Measurements from ENCODE around the gene ATE1. TPM values are rescaled to one million over a fixed set of nuclear protein-coding genes. Genes with fewer than 3 reads are reported as not detected.
"Not testable (repeated sequence)": the region's sequence is repeated elsewhere in the genome, so short reads cannot be mapped to it uniquely, and the experiment has no call there.

Gene ATE1
- total RNA-seq, 2 donors from 2014 or later, result 25.6 to 32.4 TPM

DNA sequence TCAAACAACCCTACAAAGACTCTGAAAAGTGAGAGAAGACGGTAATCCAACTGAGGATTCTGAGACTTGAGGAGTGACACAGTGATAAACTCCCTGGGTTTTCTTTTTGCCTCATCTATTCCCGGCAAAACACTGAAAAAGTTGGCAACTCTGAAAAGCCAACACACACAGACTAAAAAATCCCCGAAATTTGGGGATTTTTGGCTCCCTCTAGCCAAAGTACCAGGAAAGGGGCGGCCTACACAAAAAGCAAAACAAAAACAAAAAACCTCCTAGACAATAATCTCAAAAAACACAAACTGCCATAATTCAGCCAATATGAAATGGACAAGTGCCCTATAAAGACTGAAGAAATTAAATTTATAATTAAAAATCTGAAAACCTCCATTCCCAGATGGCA lies 161.4 kb downstream of the ATE1 start:
- DNase-seq (ENCODE audit: low spot score), result no peak
- intact Hi-C loops (cut with DNase I), result no loop called here

DNA sequence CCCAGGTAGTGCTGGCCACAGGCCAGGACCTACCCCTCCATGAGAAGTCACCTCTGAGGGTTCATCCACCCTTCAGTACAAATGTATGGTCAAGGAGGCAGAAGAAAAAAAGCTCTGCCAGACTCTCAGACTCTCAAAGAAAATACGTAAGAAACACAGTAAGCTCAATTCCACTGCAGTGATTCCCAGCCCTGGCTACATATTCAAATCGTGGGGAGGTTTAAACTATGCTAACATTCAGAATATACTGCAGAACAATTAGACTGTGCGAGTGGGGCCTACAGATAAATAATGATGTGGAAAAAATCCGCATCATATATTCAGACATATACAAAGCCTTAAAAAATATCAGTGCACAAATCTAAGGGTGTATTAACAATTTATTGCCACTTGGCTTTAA lies 162.6 kb downstream of the ATE1 start:
- intact Hi-C loops (cut with DNase I), result no loop called here
- no peak for DNase-seq (ENCODE audit: low spot score)

DNA sequence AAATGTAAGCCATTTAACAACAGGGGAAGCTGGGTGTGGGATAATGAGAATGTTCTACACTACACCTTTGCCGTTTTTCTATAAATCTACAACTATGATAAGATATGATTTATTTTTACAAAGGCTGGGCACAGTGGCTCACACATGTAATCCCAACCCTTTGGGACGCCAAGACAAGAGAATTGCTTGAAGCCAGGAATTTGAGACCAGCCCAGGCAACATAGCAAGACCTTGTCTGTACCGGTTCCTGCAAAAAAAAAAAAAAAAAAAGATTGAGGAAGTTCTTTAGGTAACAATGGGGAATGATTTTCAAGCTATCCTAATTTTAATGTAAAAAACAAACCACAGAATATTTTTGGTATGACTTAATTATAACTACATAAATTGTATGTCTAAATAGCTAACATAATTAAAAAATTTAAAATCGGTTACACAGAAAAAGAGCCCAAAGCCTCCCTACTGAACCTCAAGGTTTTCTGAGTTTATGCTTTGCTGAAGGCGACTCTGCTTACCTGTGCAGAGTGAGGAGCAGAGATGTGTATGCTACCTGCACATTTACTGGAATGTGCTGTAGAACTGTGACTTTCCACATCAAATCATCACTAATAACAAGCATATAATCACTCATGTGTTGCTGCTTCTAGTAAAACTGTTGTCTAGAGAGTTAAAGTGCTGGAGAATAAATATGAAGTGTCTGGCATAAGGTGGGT lies 163.4 kb downstream of the ATE1 start:
- intact Hi-C loops (cut with DNase I), result no loop called here
- DNase-seq (ENCODE audit: low spot score), result no peak

DNA sequence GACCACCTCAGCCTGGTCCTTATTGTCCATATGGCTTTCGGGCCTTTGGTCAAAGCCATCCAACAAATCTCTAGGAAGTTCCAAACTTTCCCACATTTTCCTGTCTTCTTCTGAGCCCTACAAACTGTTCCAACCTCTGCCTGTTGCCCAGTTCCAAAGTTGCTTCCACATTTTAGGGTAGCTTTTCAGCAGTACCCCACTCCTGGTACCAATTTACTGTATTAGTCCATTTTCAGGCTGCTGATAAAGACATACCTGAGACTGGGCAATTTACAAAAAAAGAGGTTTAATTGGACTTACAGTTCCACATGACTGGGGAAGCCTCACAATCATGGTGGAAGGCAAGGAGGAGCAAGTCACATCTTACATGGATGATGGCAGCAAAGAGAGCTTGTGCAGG lies 170.6 kb downstream of the ATE1 start:
- intact Hi-C loops (cut with DNase I); DNase-seq (ENCODE audit: low spot score): not testable (repeated sequence)

DNA sequence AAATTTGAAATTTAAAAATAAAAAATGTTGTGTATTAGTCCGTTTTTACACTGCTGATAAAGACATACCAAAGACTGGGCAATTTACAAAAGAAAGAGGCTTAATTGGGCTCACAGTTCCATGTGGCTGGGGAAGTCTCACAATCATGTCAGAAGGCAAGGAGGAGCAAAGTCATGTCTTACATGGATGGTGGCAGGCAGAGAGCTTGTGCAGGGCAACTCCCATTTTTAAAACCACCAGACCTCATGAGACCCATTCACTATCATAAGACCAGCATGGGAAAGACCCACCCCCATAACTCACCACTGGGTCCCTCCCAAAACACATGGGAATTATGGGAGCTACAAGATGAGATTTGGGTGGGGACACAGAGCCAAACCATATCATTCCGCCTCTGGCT lies 172.3 kb downstream of the ATE1 start:
- DNase-seq (ENCODE audit: low spot score); intact Hi-C loops (cut with DNase I): not testable (repeated sequence)

DNA sequence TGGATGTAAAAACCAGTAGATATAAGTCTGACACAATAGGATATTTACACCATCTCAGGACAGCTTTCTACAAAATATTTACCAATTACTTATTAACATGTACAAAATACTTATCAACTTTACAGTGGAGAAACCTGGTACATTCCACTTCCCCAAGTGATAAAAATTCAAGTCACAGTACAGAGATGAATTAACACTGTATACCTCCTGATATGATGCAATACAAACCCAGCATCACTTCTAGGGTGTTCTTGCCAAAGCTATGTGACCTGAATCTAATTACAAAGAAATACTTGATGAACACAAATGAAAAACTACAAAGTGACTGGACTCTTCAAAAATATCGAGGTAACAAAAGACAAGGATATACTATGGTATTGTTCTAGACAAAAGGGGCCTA lies 173.2 kb downstream of the ATE1 start:
- intact Hi-C loops (cut with DNase I), result no loop called here
- no peak for DNase-seq (ENCODE audit: low spot score)

DNA sequence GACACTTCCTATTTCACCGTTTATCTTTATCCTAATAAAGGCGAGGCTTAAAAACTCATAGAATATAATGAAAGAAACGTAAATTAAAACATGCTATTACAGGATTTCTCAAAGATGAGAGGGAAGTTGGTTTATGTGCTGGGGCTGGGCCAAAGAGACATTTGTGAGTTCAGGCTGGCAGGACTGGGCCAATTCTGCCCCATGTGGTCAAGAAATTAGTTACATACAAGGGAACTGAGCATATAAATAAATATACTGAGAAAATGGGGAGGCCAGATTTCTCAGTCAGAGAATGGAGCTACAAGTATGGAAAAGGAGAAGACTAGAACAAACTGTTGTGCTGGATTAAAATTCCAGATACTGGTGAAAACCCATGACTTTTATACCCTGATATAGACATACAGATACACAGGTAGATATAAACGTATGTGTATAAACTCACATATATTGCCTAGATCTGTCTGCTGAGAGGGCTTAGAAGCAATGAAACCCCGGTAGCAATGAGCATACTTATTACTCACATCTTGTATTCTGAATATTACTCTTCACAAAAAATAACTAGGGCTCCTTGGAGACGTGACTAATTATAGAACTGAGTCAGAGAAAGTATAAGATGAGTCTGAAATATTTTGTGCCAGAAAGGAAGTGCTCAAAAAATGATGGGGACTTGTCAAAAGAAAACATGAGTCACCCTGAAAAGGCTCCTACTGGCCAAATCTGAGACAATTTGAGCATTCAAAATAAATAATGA lies 173.9 kb downstream of the ATE1 start:
- intact Hi-C loops (cut with DNase I), result no loop called here
- DNase-seq (ENCODE audit: low spot score), result no peak

DNA sequence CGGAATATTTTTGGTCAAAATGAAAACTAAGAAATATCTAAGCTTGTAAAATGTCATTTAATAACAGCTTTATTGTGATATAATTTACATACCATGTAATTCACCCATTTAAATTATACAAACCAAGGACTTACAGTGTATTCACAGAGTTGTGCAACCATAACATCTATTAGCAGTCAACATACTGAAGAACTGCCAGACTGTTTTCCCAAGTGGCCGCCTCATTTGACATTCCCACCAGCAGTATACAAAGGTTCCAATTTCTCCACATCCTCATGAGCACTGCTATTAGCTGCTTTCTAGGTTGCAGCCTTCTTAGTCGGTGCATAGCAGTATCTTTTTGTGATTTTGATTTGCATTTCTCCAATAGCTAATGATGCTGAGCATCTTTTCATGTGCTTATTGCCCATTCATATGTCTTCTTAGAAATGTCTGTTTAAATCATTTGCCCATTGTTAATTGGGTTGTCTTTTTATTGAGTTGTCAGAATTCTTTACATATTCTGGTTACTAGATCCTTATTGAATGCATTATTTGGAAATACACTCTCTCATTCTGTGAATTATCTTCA lies 176.6 kb downstream of the ATE1 start:
- DNase-seq (ENCODE audit: low spot score), result no peak
- intact Hi-C loops (cut with DNase I), result no loop called here

DNA sequence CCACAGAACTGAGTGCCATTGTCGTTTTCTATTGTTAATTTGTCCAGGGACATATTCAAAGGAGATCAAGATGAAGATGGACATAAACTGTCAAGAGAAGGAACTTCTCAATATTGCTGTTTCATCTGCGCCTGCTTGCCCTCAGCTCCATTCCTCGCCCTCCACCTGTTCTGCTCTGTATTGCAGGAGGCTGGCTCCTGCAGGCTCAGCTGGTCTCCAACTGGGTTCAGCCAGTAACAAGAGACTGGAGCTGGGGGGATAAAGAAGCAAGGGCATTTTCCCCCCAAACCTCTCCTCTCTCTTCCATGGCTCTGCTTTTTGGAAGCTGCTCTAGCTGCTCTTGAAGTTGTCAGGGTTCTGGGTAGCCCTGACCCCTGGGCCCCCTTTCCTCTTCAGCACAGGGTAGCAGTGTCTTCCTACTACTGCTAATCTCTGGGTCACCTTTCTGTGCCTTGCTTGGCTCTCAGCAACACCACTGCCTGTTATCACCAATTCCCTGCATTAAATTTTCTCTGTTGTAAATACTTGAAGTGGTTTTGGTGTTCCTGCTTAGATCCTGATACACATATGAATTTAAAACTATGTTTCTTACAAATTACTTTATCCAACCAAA lies 180.6 kb downstream of the ATE1 start:
- intact Hi-C loops (cut with DNase I), result no loop called here

DNA sequence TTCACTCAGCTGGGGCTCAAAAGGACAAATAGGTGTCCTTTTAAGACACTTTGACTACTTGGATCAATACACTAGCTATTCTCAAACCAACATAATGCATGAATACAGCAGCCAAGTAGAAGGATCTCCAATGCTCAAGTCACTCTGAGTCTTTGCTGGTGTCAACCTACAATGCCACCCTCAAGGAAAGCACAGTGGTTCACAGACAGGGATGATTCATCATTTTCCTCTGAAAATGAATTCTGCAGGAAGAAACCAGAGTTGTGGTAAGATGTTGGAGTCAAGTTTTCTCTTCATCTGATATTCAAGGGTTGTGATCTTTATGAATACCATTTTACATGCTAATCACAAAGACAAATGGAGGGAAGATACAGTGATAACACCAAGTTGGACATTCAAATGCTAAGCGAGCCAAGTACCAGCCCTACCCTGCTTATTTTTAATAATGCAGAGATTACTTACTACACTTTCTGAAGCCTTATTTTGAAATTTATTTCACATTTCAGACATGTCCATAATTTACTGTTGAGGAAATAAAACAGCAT lies 186.5 kb downstream of the ATE1 start:
- intact Hi-C loops (cut with DNase I), result no loop called here
- no peak for DNase-seq (ENCODE audit: low spot score)

More for the DNA sequence above, 180.6 kb downstream of the ATE1 start:
- no peak for DNase-seq (ENCODE audit: low spot score)

DNA sequence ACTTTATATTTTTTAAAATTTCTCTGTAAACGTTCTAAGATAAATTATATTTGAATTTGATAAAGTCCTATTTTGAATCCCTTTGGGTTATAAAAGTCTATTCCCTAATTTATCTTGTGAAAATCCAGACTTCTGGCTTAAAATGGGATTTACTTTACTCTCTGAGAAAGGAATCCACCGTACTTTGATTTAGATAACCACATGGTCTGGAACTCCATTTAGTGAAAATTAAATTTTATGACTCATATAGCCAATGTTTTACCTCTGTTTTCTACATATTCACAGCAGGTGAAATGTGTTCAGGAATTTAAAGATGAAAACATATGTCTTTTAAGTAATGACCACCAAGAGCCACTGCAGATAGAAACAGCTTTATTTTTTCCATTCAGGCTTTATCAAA lies 187.8 kb downstream of the ATE1 start:
- intact Hi-C loops (cut with DNase I), result no loop called here
- no peak for DNase-seq (ENCODE audit: low spot score)

DNA sequence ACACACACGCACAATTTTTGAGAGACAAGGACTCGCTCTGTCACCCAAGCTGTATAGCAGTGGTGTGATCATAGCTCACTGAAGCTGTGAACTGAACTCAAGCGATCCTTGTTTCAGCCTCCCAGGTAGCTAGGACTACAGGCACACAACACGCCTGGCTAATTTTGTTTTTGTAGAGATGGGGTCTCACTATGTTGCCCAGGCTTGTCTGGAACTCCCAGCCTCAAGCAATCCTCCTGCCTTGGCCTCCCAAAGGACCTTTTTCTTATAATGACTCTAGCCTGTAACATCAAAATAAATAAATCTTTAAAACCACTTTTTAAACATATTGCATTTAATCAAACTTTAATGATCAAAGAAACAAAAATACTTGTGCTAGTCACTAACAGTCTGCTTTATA lies 188.7 kb downstream of the ATE1 start:
- DNase-seq (ENCODE audit: low spot score), result no peak
- intact Hi-C loops (cut with DNase I), result loop anchor here (5.0 to 10.0 kb wide), 3 partner anchors 124 to 797 kb away; no protein-coding TSS in a partner anchor

DNA sequence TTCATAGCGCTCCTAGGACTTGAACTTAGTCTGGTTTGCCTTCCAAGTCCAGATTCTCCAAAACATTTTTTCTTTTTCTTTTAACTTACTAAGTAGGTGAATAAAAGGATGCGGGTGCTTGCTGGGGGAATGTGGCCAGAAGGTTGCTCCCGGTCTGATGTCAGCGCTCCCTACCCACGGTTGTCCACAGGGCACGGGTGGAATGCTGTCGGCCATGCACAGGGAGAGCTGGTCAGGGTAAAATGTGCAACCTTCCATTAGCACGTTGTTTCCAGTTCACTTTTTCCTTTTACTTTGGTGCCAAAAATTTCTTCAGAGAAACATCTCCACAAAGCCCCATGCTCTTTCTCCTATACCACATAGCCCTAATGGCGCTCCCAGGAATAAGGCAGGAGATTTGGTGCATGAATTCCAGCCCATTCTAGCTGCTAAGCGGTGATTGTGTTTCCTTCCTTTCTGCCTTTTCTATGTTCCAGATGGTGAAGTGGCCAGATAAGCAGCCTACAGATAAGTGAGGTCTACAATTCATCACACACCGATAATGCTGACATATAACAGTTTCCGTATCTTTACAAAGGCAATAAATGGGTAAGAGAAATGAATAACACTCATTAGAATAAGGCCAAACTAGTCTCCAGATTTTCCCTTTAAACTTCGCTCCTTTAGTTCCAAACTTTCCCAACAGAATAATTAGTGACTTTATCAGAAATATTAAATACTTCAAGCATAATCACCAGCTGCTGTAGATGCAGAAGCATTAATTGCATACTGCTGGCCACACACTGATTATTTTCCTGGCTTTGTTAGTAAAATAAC lies 191.3 kb downstream of the ATE1 start:
- no peak for DNase-seq (ENCODE audit: low spot score)
- intact Hi-C loops (cut with DNase I), result loop anchor here (5.0 to 10.0 kb wide), 3 partner anchors 122 to 794 kb away; no protein-coding TSS in a partner anchor

DNA sequence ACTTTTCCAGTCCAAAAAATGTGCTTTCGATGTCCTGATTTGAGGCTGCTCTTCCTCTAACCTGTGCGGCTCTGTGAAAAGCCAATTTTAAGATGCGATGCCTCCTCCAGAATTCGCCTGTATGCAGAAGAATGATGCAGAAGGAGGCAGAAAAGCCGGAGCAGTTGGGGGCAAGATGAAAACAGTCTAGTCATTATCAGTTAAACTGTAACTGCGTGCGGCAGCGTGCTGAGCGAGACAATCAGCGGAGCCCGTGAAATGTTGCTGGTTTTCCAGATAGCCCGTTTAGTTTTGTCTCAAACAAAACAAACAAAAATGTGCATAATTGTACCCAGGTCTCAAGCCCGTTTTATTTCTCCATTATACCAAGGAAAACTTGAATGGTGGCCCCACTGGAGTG lies 192.6 kb downstream of the ATE1 start:
- no peak for DNase-seq (ENCODE audit: low spot score)
- intact Hi-C loops (cut with DNase I), result loop anchor here (5.0 to 10.0 kb wide), 3 partner anchors 120 to 793 kb away; no protein-coding TSS in a partner anchor

DNA sequence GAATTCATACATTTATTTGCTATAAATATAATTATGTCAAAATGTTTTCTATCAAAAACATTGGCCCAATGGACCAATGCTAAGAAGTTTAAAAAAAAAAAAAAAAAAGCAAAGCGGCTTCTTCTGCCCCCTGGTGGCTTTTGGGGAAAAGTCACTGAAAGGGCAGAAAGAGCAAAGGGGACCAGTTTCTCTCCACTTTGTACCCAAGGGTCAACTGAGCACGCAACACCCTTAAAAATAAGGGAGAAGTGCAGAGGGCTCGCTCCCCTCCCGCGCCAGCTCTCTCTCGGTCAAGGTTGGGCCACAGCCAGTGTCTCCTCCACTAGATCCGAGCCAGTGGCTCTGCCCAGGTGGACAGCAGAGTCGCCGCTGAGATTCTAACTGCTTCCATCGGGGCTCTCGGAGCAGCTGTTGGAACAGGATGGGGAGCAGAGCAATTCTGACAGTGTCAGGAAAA lies 193.2 kb downstream of the ATE1 start:
- no peak for DNase-seq (ENCODE audit: low spot score)
- intact Hi-C loops (cut with DNase I), result loop anchor here (5.0 to 10.0 kb wide), 3 partner anchors 120 to 792 kb away; no protein-coding TSS in a partner anchor

DNA sequence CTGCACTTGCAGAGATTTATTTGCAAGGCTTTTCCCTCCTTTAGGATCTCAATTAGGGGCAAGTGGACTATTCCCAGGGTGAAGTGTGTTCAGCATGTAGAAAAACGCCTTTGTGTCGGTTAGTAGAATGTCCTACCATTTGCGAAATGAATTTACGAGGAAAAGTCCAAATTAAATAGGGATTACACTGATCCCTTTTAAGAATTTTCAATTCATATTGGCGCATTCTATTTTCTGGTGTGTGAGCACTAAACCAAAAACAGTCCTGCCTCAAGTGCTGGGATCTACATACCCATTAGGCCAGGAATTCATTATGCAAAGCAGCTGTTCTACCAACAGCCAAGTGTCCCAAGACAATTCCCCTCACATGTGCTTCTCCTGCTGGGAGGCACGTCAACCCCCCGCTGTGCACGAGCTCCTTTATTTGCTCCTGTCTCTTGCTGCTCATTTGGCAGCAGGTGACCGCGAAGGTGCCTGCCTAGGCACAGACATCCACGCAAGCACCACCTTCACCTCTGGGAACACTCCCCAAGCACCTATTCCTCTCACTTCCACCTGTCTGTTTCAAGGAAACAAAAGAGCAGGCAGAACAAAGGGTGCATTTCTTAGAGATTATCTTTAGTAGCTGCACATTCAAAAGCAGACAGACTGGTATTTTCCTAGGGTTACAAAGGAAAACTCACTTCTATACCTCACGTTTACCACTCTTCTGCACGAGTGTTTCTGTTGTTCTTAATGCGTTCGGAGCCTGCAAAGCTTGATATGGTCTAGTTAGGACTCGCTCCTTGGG lies 195.0 kb downstream of the ATE1 start:
- no peak for DNase-seq (ENCODE audit: low spot score)
- intact Hi-C loops (cut with DNase I), result loop anchor here in 1 of 2 donors (10.0 kb wide), 1 partner anchor 118 kb away; no protein-coding TSS in a partner anchor

DNA sequence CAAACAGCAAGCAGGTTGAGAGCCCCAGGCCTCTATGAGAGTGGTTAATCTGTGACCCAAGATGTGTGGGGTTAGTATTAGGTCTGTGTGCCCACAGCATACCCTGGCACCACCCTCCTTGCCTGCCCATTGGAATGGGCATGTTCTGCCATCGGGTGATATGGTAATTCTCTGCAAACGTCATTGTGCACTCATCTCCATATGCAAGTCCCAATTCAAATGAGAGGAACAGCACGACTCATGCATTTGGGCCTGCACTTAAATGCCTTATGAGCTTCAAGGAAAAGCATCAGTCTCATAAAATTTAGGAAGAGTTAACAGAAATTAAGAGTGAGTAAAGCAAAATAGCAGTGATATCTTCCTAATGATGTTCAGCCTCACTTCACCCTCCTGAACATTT lies 195.7 kb downstream of the ATE1 start:
- no peak for DNase-seq (ENCODE audit: low spot score)
- intact Hi-C loops (cut with DNase I), result loop anchor here in 1 of 2 donors (10.0 kb wide), 1 partner anchor 117 kb away; no protein-coding TSS in a partner anchor

DNA sequence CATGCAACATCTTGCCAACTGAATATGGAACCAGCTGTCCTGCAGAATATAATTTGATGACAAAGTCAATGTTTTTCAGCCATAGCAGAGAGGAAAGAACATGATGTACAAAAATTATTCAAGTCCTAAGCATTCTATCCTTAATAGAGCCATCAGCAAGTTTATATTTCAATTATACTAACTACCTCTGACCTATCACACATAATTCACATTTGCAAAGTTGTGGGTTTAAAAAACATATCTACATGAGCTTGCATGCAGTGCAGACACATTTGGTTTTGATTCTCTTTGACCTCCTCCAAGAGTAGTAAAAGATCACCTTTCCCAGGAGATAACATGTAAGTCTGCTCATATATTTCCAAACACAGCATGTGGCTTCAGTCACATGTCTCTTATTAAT lies 203.5 kb downstream of the ATE1 start:
- no peak for DNase-seq (ENCODE audit: low spot score)
- intact Hi-C loops (cut with DNase I), result no loop called here
